HepG2 (cell line): Measurements from ENCODE around the gene SYTL3. TPM values are rescaled to one million over a fixed set of nuclear protein-coding genes. Genes with fewer than 3 reads are reported as not detected.

Experiments
- ATAC-seq: fragments of 200-7000 bp; cut with Tn5 transposase; 3 replicates; pipeline ENCODE4 v1.9.1; 2020; ENCODE audit warnings: mild to moderate bottlenecking, moderate library complexity
- BruUV-seq: library from RNA; stranded (reverse); fragments of 400-500 nt; replicated peaks from 2 replicates; lab custom pipeline; 2021; lab: Mats Ljungman, UMichigan
- CTCF ChIA-PET: fragments of 300-600 bp; formaldehyde crosslinking; extraction: SDS; loops from one replicate; lab custom pipeline; 2021; ENCODE audit warnings: low total read pairs, inconsistent platforms, low intra/inter-chr PET ratio; lab: Yijun Ruan, JAX
- POLR2A ChIA-PET: fragments of 350-600 bp; sonication (Branson Sonifier 250); formaldehyde crosslinking; loops from one replicate; lab custom pipeline; 2020; ENCODE audit warnings: antibody characterized with exemption, inconsistent platforms; lab: Yijun Ruan, JAX
- DNase-seq: peaks from one replicate; pipeline ENCODE4 v3.0.0-alpha.2; 2015; ENCODE audit warnings: low spot score
- FAIRE-seq: peaks from 3 replicates; lab custom pipeline; 2011; peaks lifted over from hg19 to GRCh38; lab: Jason Lieb, UNC
- H2AFZ ChIP-seq: one replicate; pipeline ENCODE4 v1.6.1; 2011; ENCODE audit warnings: low read length, inconsistent platforms
- H3K27ac ChIP-seq: fragments of 300-600 bp; 3 replicates; pipeline ENCODE4 v1.8.0; 2011; ENCODE audit warnings: mixed run types, mild to moderate bottlenecking, mixed read lengths, low read length, inconsistent platforms; ENCODE audit not compliant: insufficient read depth; ENCODE audit errors: extremely low read length
- H3K27me3 ChIP-seq, 2 experiments: fragments of 200-600 bp in 1 of 2; 2 replicates in 1 of 2; 3 replicates in 1 of 2; pipeline versions ENCODE4 v1.6.0 to v1.8.0; 2011; ENCODE audit warnings: low read length in 2 of 2, mild to moderate bottlenecking in 2 of 2, moderate library complexity in 2 of 2, inconsistent platforms in 1 of 2; ENCODE audit not compliant: insufficient read depth in 2 of 2, control insufficient read depth in 1 of 2
- H3K36me3 ChIP-seq, 2 experiments: fragments of 200-600 bp in 1 of 2; replicated peaks in 1 of 2; 2 replicates in 1 of 2; 3 replicates in 1 of 2; pipeline versions ENCODE4 v1.5.1 to v1.8.0; 2011; ENCODE audit warnings: low read length in 2 of 2, inconsistent platforms in 1 of 2; ENCODE audit not compliant: insufficient read depth in 2 of 2, control insufficient read depth in 1 of 2
- H3K4me1 ChIP-seq: 2 replicates; pipeline ENCODE4 v1.5.1; 2012; ENCODE audit warnings: low read length, inconsistent platforms; ENCODE audit not compliant: insufficient read depth
- H3K4me2 ChIP-seq: 2 replicates; pipeline ENCODE4 v1.6.0; 2011; ENCODE audit warnings: low read depth, low read length, inconsistent platforms
- H3K4me3 ChIP-seq, 3 experiments: fragments of 200-600 bp in 1 of 3; sonication (generic), shearing (Covaris generic) in 1 of 3; replicated peaks in 1 of 3; 2 replicates each; pipeline ENCODE4 v1.5.1; 2011 to 2016; ENCODE audit warnings: low read length in 3 of 3, inconsistent platforms in 2 of 3, low read depth in 2 of 3, mild to moderate bottlenecking in 2 of 3, control low read depth in 1 of 3, mixed read lengths in 1 of 3; ENCODE audit not compliant: insufficient read depth in 1 of 3
- H3K79me2 ChIP-seq: one replicate; pipeline ENCODE4 v1.6.1; 2011; ENCODE audit warnings: low read length, inconsistent platforms; ENCODE audit not compliant: insufficient read depth
- H3K9ac ChIP-seq: 2 replicates; pipeline ENCODE4 v1.6.0; 2011; ENCODE audit warnings: mild to moderate bottlenecking, low read depth, low read length, inconsistent platforms; ENCODE audit not compliant: insufficient read depth
- H3K9me3 ChIP-seq: 2 replicates; pipeline ENCODE4 v1.5.1; 2012; ENCODE audit warnings: mild to moderate bottlenecking, low read length
- H4K20me1 ChIP-seq: 2 replicates; pipeline ENCODE4 v1.6.0; 2011; ENCODE audit warnings: inconsistent platforms, mild to moderate bottlenecking, low read length, moderate library complexity; ENCODE audit not compliant: insufficient read depth
- GPBP1L1 ChIP-seq: sonication (generic); formaldehyde crosslinking; IDR thresholded peaks from 2 replicates; pipeline ENCODE4 v1.5.0; 2020; ENCODE audit warnings: mild to moderate bottlenecking, missing genetic modification reagents
- MTA1 ChIP-seq: sonication (generic); formaldehyde crosslinking; IDR thresholded peaks from 2 replicates; pipeline ENCODE4 v1.4.0; 2020; ENCODE audit warnings: missing genetic modification reagents, mild to moderate bottlenecking, borderline replicate concordance
- ZNF687 ChIP-seq: sonication (generic); formaldehyde crosslinking; IDR thresholded peaks from 2 replicates; pipeline ENCODE4 v1.5.1; 2020; ENCODE audit warnings: mild to moderate bottlenecking, missing genetic modification reagents, moderate library complexity
- WGBS: methylation state at CpG from one replicate; pipeline ENCODE4 v1.1.6; 2017; ENCODE audit warnings: low lambda C conversion rate; 5-methylcytosine and 5-hydroxymethylcytosine counted together
- in situ Hi-C: cut with HindIII; loops from 2 replicates; pipeline ENCODE4 v1.10.0; 2017; ENCODE audit warnings: low pct_unique_long_range_greater_than_20kb; ENCODE audit not compliant: extremely low pct_ligation_motif_present
- intact Hi-C: fragments of 100-400 bp; cut with micrococcal nuclease; formaldehyde crosslinking; loops from one replicate; pipeline ENCODE4 v1.10.0; 2022; ENCODE audit not compliant: unreplicated experiment
- polyA plus RNA-seq, 8 experiments: library from polyadenylated mRNA; depleted of rRNA in 3 of 8; stranded (reverse) in 7 of 8; unstranded in 1 of 8; fragments of >200 nt; fragmentation: Illumina TruSeq in 4 of 8; extraction: Trizol in 4 of 8; gene quantifications; 2 replicates each; pipeline versions ENCODE4 v1.2.1 to v1.2.3, GENCODE V29; 2011 to 2016; ENCODE audit warnings: low read depth in 4 of 8, missing spikeins in 1 of 8, mixed read lengths in 1 of 8; ENCODE audit not compliant: insufficient read depth in 1 of 8
- total RNA-seq, 5 experiments: library from RNA; depleted of rRNA; stranded (reverse); fragments of >200 nt; fragmentation: Illumina TruSeq; extraction: Trizol; gene quantifications; 2 replicates each; pipeline ENCODE4 v1.2.3, GENCODE V29; 2016; ENCODE audit warnings: low read depth in 1 of 5

The SYTL3 gene
- total and polyA plus RNA-seq, 2 of the 13 experiments (the other 11 are each of a cell fraction or from before 2014, with no cell fraction given): 0.11 to 0.28 TPM

- WGBS: 41% methylated on average over 7 of the region's 7 CpGs
- POLR2A ChIA-PET: no interaction called here
- CTCF ChIA-PET: no interaction called here
- Histone ChIP-seq H3K4me3 (no peak overlapping the region), H3K36me3 (no peaks in the 10 kb centered on the region), H3K9ac (no peak overlapping the region), H3K4me2 (no peak overlapping the region), H2AFZ (no peak overlapping the region), H3K9me3 (no peaks in the 10 kb centered on the region), H4K20me1 (no peaks in the 10 kb centered on the region), H3K4me1 (peaks cover 11% of the 10 kb centered on the region; the same call in 1 of the 2 replicates), H3K79me2 (no peaks in the 10 kb centered on the region), H3K27ac (no peak overlapping the region)
- no TSS peak for BruUV-seq
- FAIRE-seq: no peak
- in situ Hi-C loops: no loop called here
- TF ChIP-seq GPBP1L1 (CRISPR knock-in tag) (no peak), MTA1 (CRISPR knock-in tag) (no peak), ZNF687 (CRISPR knock-in tag) (0 out of 2 replicates have a peak, but pooled peaks have one; percentile 9)
- TF ChIP-seq, all 625 proteins: peak for 1
- DNase-seq (no peak), ATAC-seq (no peak)
- intact Hi-C loops: no loop called here
- H3K27me3 ChIP-seq: peaks cover 1 to 17% of the 10 kb centered on the region in 2 experiments; a peak in 3 of 5 replicates
These were observed 110.2 kb downstream of the SYTL3 start for GRCh38 chr6:158759966-158760617.
